Liver (tissue), 3 donors: ENCODE measurements around the gene CHRM1.

Experiments used
- ATF3 ChIP-seq: IDR thresholded peaks from 2 replicates; pipeline ENCODE4 v1.6.1; 2016; ENCODE audit warnings: antibody characterized with exemption
- CTCF ChIP-seq: fragments of 150-350 bp; IDR thresholded peaks from 2 replicates; pipeline ENCODE4 v1.5.1; 2017; ENCODE audit warnings: improper control_type of control experiment, low read depth, low read length; ENCODE audit not compliant: missing input control
- GABPA ChIP-seq, 2 donors: IDR thresholded peaks in 1 of 2; conservative IDR thresholded peaks in 1 of 2; 2 replicates each; pipeline ENCODE4 v1.6.1; 2016; ENCODE audit warnings: antibody characterized with exemption in 2 of 2, mild to moderate bottlenecking in 1 of 2, moderate library complexity in 1 of 2
- HNF4A ChIP-seq, 2 donors: conservative IDR thresholded peaks; 2 replicates each; pipeline ENCODE4 v1.6.1; 2016; ENCODE audit warnings: antibody characterized with exemption in 2 of 2, mild to moderate bottlenecking in 2 of 2
- JUND ChIP-seq, 2 donors: IDR thresholded peaks; 2 replicates each; pipeline ENCODE4 v1.6.1; 2016; ENCODE audit warnings: antibody characterized with exemption in 2 of 2
- RAD21 ChIP-seq, 2 donors: IDR thresholded peaks; 2 replicates each; pipeline ENCODE4 v1.6.1; 2016; ENCODE audit warnings: antibody characterized with exemption in 2 of 2, mild to moderate bottlenecking in 2 of 2
- TAF1 ChIP-seq: conservative IDR thresholded peaks from 2 replicates; pipeline ENCODE4 v1.6.1; 2016; ENCODE audit warnings: antibody characterized with exemption, mild to moderate bottlenecking
- YY1 ChIP-seq: IDR thresholded peaks from 2 replicates; pipeline ENCODE4 v1.6.1; 2016; ENCODE audit warnings: antibody characterized with exemption, mild to moderate bottlenecking
- ZBTB33 ChIP-seq: IDR thresholded peaks from 2 replicates; pipeline ENCODE4 v1.6.1; 2016; ENCODE audit warnings: antibody characterized with exemption
- donor health status: healthy.
- donor health status: healthy.

GRCh38 chr11:62889484-62890437, 31.4 kb downstream of the CHRM1 start:
- TF ChIP-seq HNF4A (conservative IDR thresholded peaks at IDR 0.05) = no peak
- no peak for TF ChIP-seq CTCF
- no peak for TF ChIP-seq ZBTB33
- no peak for TF ChIP-seq TAF1
- TF ChIP-seq GABPA (IDR thresholded peaks at IDR 0.05 in 1 of 2, conservative IDR thresholded peaks at IDR 0.05 in 1 of 2) = no peak
- TF ChIP-seq ATF3 = no peak
- TF ChIP-seq JUND (IDR thresholded peaks at IDR 0.05) = no peak
- no peak for TF ChIP-seq RAD21 (IDR thresholded peaks at IDR 0.05)
- no peak for TF ChIP-seq YY1
